HG03135 (cell line): ENCODE results near the gene PTPA.
"Not testable (repeated sequence)": the region's sequence is repeated elsewhere in the genome, so short reads cannot be mapped to it uniquely, and the experiment has no call there.

Source experiments
- ATAC-seq: cut with Tn5 transposase; IDR thresholded peaks from one replicate; pipeline ENCODE4 v1.9.1; 2021; ENCODE audit warnings: mild to moderate bottlenecking, moderate library complexity; ENCODE audit not compliant: unreplicated experiment

The PTPA gene

GRCh38 chr9:129194221-129194620, 83.0 kb downstream of the PTPA start:
- ATAC-seq = no peak

- no peak for ATAC-seq
These were observed 84.4 kb downstream of the PTPA start for GRCh38 chr9:129195606-129196005.

- ATAC-seq = not testable (repeated sequence)
These were observed 85.8 kb downstream of the PTPA start for GRCh38 chr9:129197045-129197444.

DNA sequence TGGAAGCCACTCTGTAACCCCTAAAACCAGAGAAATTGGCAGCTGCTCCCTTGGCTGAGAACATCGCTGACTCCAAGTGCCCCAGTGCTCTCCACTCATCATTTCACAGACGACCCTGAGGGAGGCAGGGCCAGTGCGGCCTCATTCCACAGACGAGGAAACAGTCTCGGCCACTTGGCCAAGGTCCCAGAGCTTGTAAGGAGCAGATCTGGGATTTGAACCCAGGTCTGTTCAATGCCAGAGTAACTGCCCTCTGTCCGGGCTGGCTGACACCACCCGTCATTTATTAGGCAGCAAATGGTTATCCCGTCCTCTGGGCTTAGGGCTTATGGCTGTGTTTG, 86.7 kb downstream of the PTPA start:
- no peak for ATAC-seq
